H1 (cell line): ENCODE measurements around the gene DUOXA2. TPM values are rescaled to one million over a fixed set of nuclear protein-coding genes. Genes with fewer than 3 reads are reported as not detected.
"Not testable (repeated sequence)": the region's sequence is repeated elsewhere in the genome, so short reads cannot be mapped to it uniquely, and the experiment has no call there.

ENCODE experiments used
- CTCF ChIA-PET: fragments of 300-600 bp; sonication (Branson Sonifier 250); formaldehyde crosslinking; loops from one replicate; lab custom pipeline; 2021; ENCODE audit not compliant: partially characterized antibody; lab: Charles Lee
- POLR2A ChIA-PET: fragments of 300-600 bp; sonication (Branson Sonifier 250); formaldehyde crosslinking; loops from one replicate; lab custom pipeline; 2021; ENCODE audit warnings: inconsistent platforms; ENCODE audit not compliant: partially characterized antibody; lab: Charles Lee
- DNase-seq, 2 experiments: peaks; one replicate each; pipeline versions ENCODE4 v3.0.0 to v3.0.0-alpha.2; 2010 to 2022; ENCODE audit warnings: low spot score in 2 of 2, low read depth in 1 of 2, mixed read lengths in 1 of 2
- FAIRE-seq: peaks from 2 replicates; lab custom pipeline; 2011; peaks lifted over from hg19 to GRCh38; lab: Jason Lieb, UNC
- H2AFZ ChIP-seq: 2 replicates; pipeline ENCODE4 v1.8.1; 2012; ENCODE audit warnings: low read length, inconsistent platforms
- H2AK5ac ChIP-seq: 2 replicates; pipeline ENCODE4 v1.6.1; 2013; ENCODE audit warnings: low read depth, low read length
- H2BK120ac ChIP-seq: replicated peaks from 2 replicates; pipeline ENCODE3; 2013; ENCODE audit warnings: low read depth, low read length, inconsistent platforms
- H2BK12ac ChIP-seq: 2 replicates; pipeline ENCODE4 v1.6.1; 2013; ENCODE audit warnings: low read depth, low read length
- H2BK15ac ChIP-seq: 2 replicates; pipeline ENCODE4 v1.6.1; 2013; ENCODE audit warnings: low read length
- H2BK20ac ChIP-seq: 2 replicates; pipeline ENCODE4 v1.6.1; 2013; ENCODE audit warnings: low read length
- H2BK5ac ChIP-seq: 2 replicates; pipeline ENCODE4 v1.6.1; 2013; ENCODE audit warnings: low read depth, low read length
- H3K14ac ChIP-seq: 2 replicates; pipeline ENCODE4 v1.6.1; 2013; ENCODE audit warnings: inconsistent platforms; ENCODE audit not compliant: insufficient read length
- H3K18ac ChIP-seq: 2 replicates; pipeline ENCODE4 v1.6.1; 2013; ENCODE audit warnings: low read length; ENCODE audit errors: extremely low read depth
- H3K23ac ChIP-seq: 2 replicates; pipeline ENCODE4 v1.6.1; 2013; ENCODE audit warnings: inconsistent platforms; ENCODE audit not compliant: insufficient read length
- H3K23me2 ChIP-seq: 2 replicates; pipeline ENCODE4 v1.6.1; 2013; ENCODE audit warnings: low read depth, low read length
- H3K27ac ChIP-seq: 2 replicates; pipeline ENCODE4 v1.6.1; 2011; ENCODE audit warnings: low read depth, low read length, inconsistent platforms
- H3K27me3 ChIP-seq, 4 experiments: replicated peaks in 1 of 4; 1 replicate in 1 of 4; 2 replicates in 3 of 4; pipeline versions ENCODE4 v1.6.1 to v1.8.1; 2011 to 2013; ENCODE audit warnings: low read length in 3 of 4, mild to moderate bottlenecking in 3 of 4, inconsistent platforms in 2 of 4, mixed read lengths in 2 of 4, moderate library complexity in 1 of 4; ENCODE audit not compliant: control insufficient read depth in 3 of 4, insufficient read depth in 3 of 4; ENCODE audit errors: extremely low read depth in 1 of 4
- H3K36me3 ChIP-seq, 4 experiments: 2 replicates each; pipeline versions ENCODE4 v1.6.1 to v1.8.1; 2011 to 2013; ENCODE audit warnings: mild to moderate bottlenecking in 4 of 4, low read length in 3 of 4, moderate library complexity in 2 of 4, control low read depth in 1 of 4, inconsistent platforms in 1 of 4; ENCODE audit not compliant: insufficient read depth in 4 of 4, control insufficient read depth in 2 of 4
- H3K4ac ChIP-seq: replicated peaks from 2 replicates; pipeline ENCODE3; 2013; ENCODE audit warnings: low read length, low read depth, mixed read lengths, inconsistent platforms; ENCODE audit not compliant: insufficient read length
- H3K4me1 ChIP-seq, 4 experiments: replicated peaks in 1 of 4; 1 replicate in 1 of 4; 2 replicates in 3 of 4; pipeline versions ENCODE4 v1.6.1 to v1.8.1; 2011 to 2013; ENCODE audit warnings: low read length in 3 of 4, inconsistent platforms in 2 of 4, mixed read lengths in 1 of 4; ENCODE audit not compliant: insufficient read depth in 4 of 4, control insufficient read depth in 3 of 4
- H3K4me2 ChIP-seq, 2 experiments: 2 replicates each; pipeline versions ENCODE4 v1.6.1 to v1.8.1; 2011 to 2013; ENCODE audit warnings: low read depth in 2 of 2, low read length in 2 of 2, control low read depth in 1 of 2, inconsistent platforms in 1 of 2, mild to moderate bottlenecking in 1 of 2; ENCODE audit not compliant: insufficient read depth in 1 of 2
- H3K4me3 ChIP-seq, 4 experiments: fragments of 200-600, 300-600 bp in 1 of 4; sonication (generic), shearing (Covaris generic), sonication (Bioruptor Twin) in 1 of 4; 2 replicates each; pipeline versions ENCODE4 v1.5.1 to v1.8.1; 2011 to 2016; ENCODE audit warnings: low read length in 4 of 4, low read depth in 3 of 4, control low read depth in 2 of 4, inconsistent platforms in 2 of 4, mild to moderate bottlenecking in 2 of 4, mixed read lengths in 1 of 4, moderate library complexity in 1 of 4; ENCODE audit not compliant: insufficient read depth in 2 of 4; ENCODE audit errors: extremely low read depth in 1 of 4
- H3K56ac ChIP-seq: replicated peaks from 2 replicates; pipeline ENCODE3; 2013; ENCODE audit warnings: low read depth, mild to moderate bottlenecking, mixed read lengths, low read length, inconsistent platforms; ENCODE audit not compliant: insufficient read length
- H3K79me1 ChIP-seq: 2 replicates; pipeline ENCODE4 v1.6.1; 2013; ENCODE audit warnings: low read depth, low read length, control low read depth
- H3K79me2 ChIP-seq, 2 experiments: 2 replicates each; pipeline versions ENCODE4 v1.6.1 to v1.8.1; 2012 to 2013; ENCODE audit warnings: low read length in 2 of 2, mild to moderate bottlenecking in 2 of 2, inconsistent platforms in 1 of 2; ENCODE audit not compliant: insufficient read depth in 2 of 2, control insufficient read depth in 1 of 2
- H3K9ac ChIP-seq, 4 experiments: replicated peaks in 1 of 4; 1 replicate in 1 of 4; 2 replicates in 3 of 4; pipeline versions ENCODE4 v1.6.1 to v1.8.1; 2011 to 2013; ENCODE audit warnings: low read depth in 3 of 4, low read length in 3 of 4, control low read depth in 2 of 4, mild to moderate bottlenecking in 2 of 4, moderate library complexity in 2 of 4, inconsistent platforms in 1 of 4; ENCODE audit errors: extremely low read depth in 1 of 4
- H3K9me3 ChIP-seq, 2 experiments: 2 replicates each; pipeline versions ENCODE4 v1.6.1 to v1.8.1; 2012 to 2013; ENCODE audit warnings: mild to moderate bottlenecking in 2 of 2, moderate library complexity in 2 of 2, control low read depth in 1 of 2, inconsistent platforms in 1 of 2, low read depth in 1 of 2, low read length in 1 of 2, mixed read lengths in 1 of 2; ENCODE audit not compliant: insufficient read depth in 2 of 2
- H4K20me1 ChIP-seq, 2 experiments: replicated peaks in 1 of 2; 2 replicates each; pipeline versions ENCODE3 to v1.8.1; 2011 to 2013; ENCODE audit warnings: inconsistent platforms in 2 of 2, low read length in 2 of 2, mild to moderate bottlenecking in 1 of 2; ENCODE audit not compliant: insufficient read depth in 2 of 2, control insufficient read depth in 1 of 2
- H4K5ac ChIP-seq: 2 replicates; pipeline ENCODE4 v1.6.1; 2013; ENCODE audit warnings: low read length, low read depth, mixed read lengths, inconsistent platforms; ENCODE audit not compliant: insufficient read length
- H4K8ac ChIP-seq: 2 replicates; pipeline ENCODE4 v1.8.0; 2013; ENCODE audit warnings: mild to moderate bottlenecking, moderate library complexity, low read length, inconsistent platforms; ENCODE audit not compliant: insufficient read depth; ENCODE audit errors: extremely low read depth
- H4K91ac ChIP-seq: replicated peaks from 2 replicates; pipeline ENCODE3; 2013; ENCODE audit warnings: low read length, mixed read lengths, inconsistent platforms; ENCODE audit not compliant: insufficient read length
- WGBS, 2 experiments: shearing (Covaris generic) in 1 of 2; methylation state at CpG; one replicate each; pipeline versions ENCODE4 v1.1.6 to v1.1.7; 2013 to 2015; ENCODE audit warnings: low lambda C conversion rate in 2 of 2, mixed read lengths in 2 of 2, inconsistent platforms in 1 of 2, low coverage in 1 of 2, missing lambda C conversion rate in 1 of 2; ENCODE audit not compliant: insufficient replicate concordance in 2 of 2, insufficient coverage in 1 of 2, insufficient read length in 1 of 2; ENCODE audit errors: extremely low coverage in 1 of 2, missing lambda C conversion rate in 1 of 2; 5-methylcytosine and 5-hydroxymethylcytosine counted together
- polyA plus RNA-seq, 7 experiments: library from polyadenylated mRNA; depleted of rRNA in 3 of 7; stranded (reverse) in 5 of 7; unstranded in 2 of 7; fragments of >200 nt in 5 of 7; fragments of 200-250 nt in 2 of 7; gene quantifications; 1 replicate in 5 of 7; 2 replicates in 1 of 7; 4 replicates in 1 of 7; pipeline versions ENCODE4 v1.2.1 to v1.2.3, GENCODE V29; 2011 to 2013; ENCODE audit warnings: missing spikeins in 2 of 7, mixed read lengths in 2 of 7
- total RNA-seq: library from RNA; stranded (reverse); fragmentation: NEBNext Ultra II Directional; extraction: Animal tissue kit (Norgen Biotek cat#: 25700); gene quantifications from 2 replicates; pipeline ENCODE4 v1.2.1, GENCODE V29; 2021

DUOXA2 gene
- total and polyA plus RNA-seq, 2 of the 8 experiments (the other 6 are each of a cell fraction or from before 2014, with no cell fraction given), result 0.05 TPM; not detected in 1

DNA sequence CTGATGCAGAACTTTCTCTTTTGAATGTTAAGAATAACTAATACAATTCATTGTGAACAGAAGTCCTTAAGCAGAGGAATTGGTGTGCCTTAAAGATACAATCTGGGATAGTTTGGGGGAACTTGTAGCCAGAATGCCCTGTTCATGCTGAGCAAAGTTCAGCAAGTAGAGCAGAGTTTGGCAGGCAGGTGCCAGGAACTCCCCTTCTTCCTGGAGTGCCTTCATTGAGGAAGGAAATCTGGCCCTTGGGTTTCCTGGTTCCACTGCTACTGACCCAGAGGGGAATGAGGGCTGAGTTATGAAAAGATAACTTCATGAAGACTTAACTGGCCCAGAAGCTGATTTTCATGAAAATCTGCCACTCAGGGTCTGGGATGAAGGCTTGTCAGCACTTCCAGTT, 40.5 kb upstream of the DUOXA2 start:
- not testable (repeated sequence) for DNase-seq

DNA sequence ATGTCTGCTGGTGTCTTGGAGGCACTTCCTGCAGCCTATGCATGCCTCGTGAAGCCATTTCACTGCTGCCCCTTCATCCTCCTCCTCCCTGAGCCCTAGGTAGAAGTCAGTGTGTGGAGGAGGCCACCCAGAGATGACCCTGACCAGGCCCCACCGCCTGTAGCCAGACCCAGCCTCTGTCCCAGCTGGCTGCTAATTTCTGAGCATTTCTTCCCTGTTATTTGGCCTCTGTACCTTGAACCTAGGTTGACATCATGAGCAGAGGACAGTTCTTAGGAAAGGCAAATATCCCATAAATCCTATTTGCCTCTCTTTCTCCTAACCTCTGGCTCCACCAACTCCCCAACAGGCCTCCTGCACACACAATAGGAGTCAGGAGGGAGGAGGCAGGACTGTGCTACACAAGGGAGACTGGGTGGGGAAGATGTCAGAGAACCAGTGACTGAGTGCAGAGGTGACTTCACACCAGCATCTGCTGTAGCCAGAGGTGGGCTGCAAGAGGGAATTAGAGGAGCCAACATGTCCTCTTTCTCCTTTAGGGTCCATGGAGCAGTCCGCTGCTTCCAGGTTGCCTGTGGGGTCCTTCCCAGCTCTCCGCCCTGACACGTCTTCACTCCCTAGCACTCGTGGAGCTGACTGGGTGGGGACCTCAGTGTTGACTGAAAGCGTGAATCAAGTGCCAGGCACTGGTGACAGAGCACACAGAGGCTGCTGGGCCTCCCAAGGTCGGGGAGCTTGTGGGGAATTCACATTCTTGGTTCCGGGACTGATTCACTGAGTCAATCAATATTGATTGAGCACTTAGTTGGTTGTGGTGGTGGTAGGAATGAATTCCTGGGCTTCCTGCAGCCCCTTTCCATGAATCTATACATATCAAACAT, 38.4 kb upstream of the DUOXA2 start:
- H3K4ac ChIP-seq, H4K5ac ChIP-seq, H4K91ac ChIP-seq, H4K8ac ChIP-seq, POLR2A ChIA-PET, H2BK120ac ChIP-seq, DNase-seq, H3K56ac ChIP-seq, H3K9me3 ChIP-seq, H2AK5ac ChIP-seq, H3K4me2 ChIP-seq, H3K14ac ChIP-seq, H4K20me1 ChIP-seq, H3K79me1 ChIP-seq, H3K79me2 ChIP-seq, H3K4me3 ChIP-seq, CTCF ChIA-PET, H3K18ac ChIP-seq, H2BK20ac ChIP-seq, H3K27ac ChIP-seq, H3K23ac ChIP-seq, H3K36me3 ChIP-seq, H3K23me2 ChIP-seq, H2AFZ ChIP-seq, H3K9ac ChIP-seq, H3K4me1 ChIP-seq, H3K27me3 ChIP-seq, FAIRE-seq, H2BK5ac ChIP-seq, H2BK12ac ChIP-seq, H2BK15ac ChIP-seq: not testable (repeated sequence)
- WGBS, 2 experiments, result 100% methylated on average over 1 of the region's 9 CpGs; no CpG with 5 or more reads in 1 of the 2 experiments

More for the DNA sequence above, 40.5 kb upstream of the DUOXA2 start:
- H2BK5ac ChIP-seq, H3K23ac ChIP-seq, H2BK120ac ChIP-seq, H3K4me1 ChIP-seq, H4K20me1 ChIP-seq, H3K4me2 ChIP-seq, H4K8ac ChIP-seq, H2BK12ac ChIP-seq, H3K18ac ChIP-seq, H3K79me1 ChIP-seq, H4K5ac ChIP-seq, H3K27me3 ChIP-seq, H2AFZ ChIP-seq, H3K27ac ChIP-seq, CTCF ChIA-PET, H3K9me3 ChIP-seq, H2BK15ac ChIP-seq, H3K14ac ChIP-seq, FAIRE-seq, H3K56ac ChIP-seq, H3K9ac ChIP-seq, H3K4ac ChIP-seq, H2AK5ac ChIP-seq, POLR2A ChIA-PET, H4K91ac ChIP-seq, H3K79me2 ChIP-seq, H3K4me3 ChIP-seq, H2BK20ac ChIP-seq, H3K23me2 ChIP-seq: not testable (repeated sequence)
- H3K36me3 ChIP-seq, result peaks cover 0 to 14% (median 4%) of the 10 kb centered on the region in 4 experiments; a peak in 5 of 8 replicates
